Vagina (tissue), 2 donors: Measurements from ENCODE around the gene SYT11. TPM values are rescaled to one million over a fixed set of nuclear protein-coding genes. Genes with fewer than 3 reads are reported as not detected.

ENCODE experiments used
- DNase-seq, 2 donors: peaks; one replicate each; pipeline ENCODE4 v3.0.0-alpha.2; 2017; ENCODE audit errors: extremely low spot score in 2 of 2
- H3K27ac ChIP-seq: fragments of 200-600 bp; sonication (generic); one replicate; pipeline ENCODE4 v1.5.1; 2019
- H3K27me3 ChIP-seq: fragments of 200-600 bp; sonication (generic); one replicate; pipeline ENCODE4 v1.5.1; 2019
- H3K36me3 ChIP-seq, 2 donors: fragments of 200-600 bp; sonication (generic); one replicate each; pipeline ENCODE4 v1.5.1; 2017 to 2019
- H3K4me1 ChIP-seq: fragments of 200-600 bp; sonication (generic); one replicate; pipeline ENCODE4 v1.5.1; 2019
- H3K4me3 ChIP-seq, 2 donors: fragments of 200-600 bp; sonication (generic); 1 replicate in 1 of 2; 2 replicates in 1 of 2; pipeline ENCODE4 v1.5.1; 2016 to 2019
- H3K9me3 ChIP-seq: fragments of 200-600 bp; sonication (generic); one replicate; pipeline ENCODE4 v1.5.1; 2019
- CTCF ChIP-seq, 3 experiments: fragments of 450-650 bp in 2 of 3; fragments of 200-600 bp in 1 of 3; sonication (generic) in 1 of 3; IDR thresholded peaks; one replicate each; pipeline ENCODE4 v1.5.1; 2017 to 2019; ENCODE audit warnings: antibody characterized with exemption in 3 of 3, mild to moderate bottlenecking in 2 of 3, moderate library complexity in 2 of 3
- POLR2A ChIP-seq, 2 donors: fragments of 450-650 bp; IDR thresholded peaks; one replicate each; pipeline ENCODE4 v1.6.1; 2017; ENCODE audit warnings: antibody characterized with exemption in 2 of 2, mild to moderate bottlenecking in 2 of 2, moderate library complexity in 2 of 2
- POLR2AphosphoS5 ChIP-seq, 2 donors: sonication (generic); formaldehyde crosslinking; IDR thresholded peaks; one replicate each; pipeline ENCODE4 v1.9.0; 2017; ENCODE audit warnings: antibody characterized with exemption in 2 of 2, mild to moderate bottlenecking in 2 of 2, low read depth in 1 of 2; ENCODE audit not compliant: insufficient read depth in 1 of 2
- intact Hi-C: fragments of 100-400 bp; cut with DNase I; formaldehyde crosslinking; loops from one replicate; pipeline ENCODE4 v1.15.1; 2023
- small RNA-seq: library from RNA; depleted of rRNA; stranded (forward); fragments of <200 nt; gene quantifications from one replicate; pipeline ENCODE3, GENCODE V24; 2016
- total RNA-seq: library from RNA; depleted of rRNA; stranded (reverse); fragments of >200 nt; gene quantifications from one replicate; pipeline ENCODE4 v1.2.3, GENCODE V29; 2016

The SYT11 gene
- total RNA-seq, 1 donor from 2014 or later, result 20.9 TPM

- intact Hi-C loops, result no loop called here
- H3K4me1 ChIP-seq, result peaks cover 53% of the 10 kb centered on the region
These were observed 74.9 kb downstream of the SYT11 start, which contains the start of gene KHDC4 for GRCh38 chr1:155934097-155934935. Gene KHDC4, minus strand, starts transcription at chr1:155934413. Its CDS starts 40 bp downstream, at chr1:155934373.

More at GRCh38 chr1:155934097-155934935, 74.9 kb downstream of the SYT11 start, which contains the start of gene KHDC4:
- Histone ChIP-seq H3K36me3 (peaks cover 0 to 30% of the 10 kb centered on the region in 2 donors), H3K9me3 (no peaks in the 10 kb centered on the region), H3K4me3 (peak within 1 kb of the TSS; percentile 85 to 95), H3K27ac (peak within 1 kb of the TSS; percentile 93), H3K27me3 (no peaks in the 10 kb centered on the region)
- TF ChIP-seq POLR2AphosphoS5 (IDR thresholded peaks at IDR 0.05; ENCODE audit: insufficient read depth in 1 of 2, low read depth in 1 of 2) (peak; percentile 100), CTCF (IDR thresholded peaks at IDR 0.05) (peak in 1 of 3 experiments; percentile 8), POLR2A (IDR thresholded peaks at IDR 0.05) (peak in 1 of 2 donors; percentile 90)
- peak in 1 of 2 donors; percentile 99 for DNase-seq

Small RNA genes within 50 kb of the gene (small RNA-seq; reads per million reads assigned to genes)
- gene RF00015 (not detected), gene SCARNA4 (not detected), gene SNORA80E (50.7 reads per million, percentile 96 among the genes with 10 or more reads in this experiment)

Other genes with a start within 250 kb of the SYT11 start
- gene MSTO1, start 249.3 kb upstream of the SYT11 start, total RNA-seq, result 38.1 TPM
- gene YY1AP1, start 170.8 kb upstream of the SYT11 start, total RNA-seq, result 116 TPM
- gene DAP3, start 170.5 kb upstream of the SYT11 start, total RNA-seq, result 129 TPM
- gene GON4L, start 2.4 kb upstream of the SYT11 start, total RNA-seq, result 50.3 TPM
- gene RIT1, start 51.8 kb downstream of the SYT11 start, total RNA-seq, result 38.3 TPM
- 47.6 TPM for gene KHDC4, start 74.8 kb downstream of the SYT11 start, total RNA-seq
- not detected for gene RXFP4, start 82.1 kb downstream of the SYT11 start, total RNA-seq
- 76.4 TPM for gene ARHGEF2, start 119.0 kb downstream of the SYT11 start, total RNA-seq
- gene SSR2, start 161.4 kb downstream of the SYT11 start, total RNA-seq, result 187 TPM
- gene UBQLN4, start 194.2 kb downstream of the SYT11 start, total RNA-seq, result 27.0 TPM
- gene LAMTOR2, start 195.2 kb downstream of the SYT11 start, total RNA-seq, result 73.9 TPM
- gene RAB25, start 201.6 kb downstream of the SYT11 start, total RNA-seq, result 52.1 TPM
- gene MEX3A, start 222.9 kb downstream of the SYT11 start, total RNA-seq, result 1.2 TPM